Suprapubic skin (tissue), 4 donors: ENCODE data around the gene SPRR1A.

ENCODE experiments used
- EP300 ChIP-seq: sonication (generic); formaldehyde crosslinking; IDR thresholded peaks from one replicate; pipeline ENCODE4 v1.6.1; 2017; ENCODE audit warnings: antibody characterized with exemption
- POLR2A ChIP-seq, 2 donors: fragments of 450-650 bp; IDR thresholded peaks; one replicate each; pipeline ENCODE4 v1.6.1; 2017; ENCODE audit warnings: antibody characterized with exemption in 2 of 2, mild to moderate bottlenecking in 2 of 2, moderate library complexity in 2 of 2
- POLR2AphosphoS5 ChIP-seq, 3 donors: sonication (generic); formaldehyde crosslinking; IDR thresholded peaks; one replicate each; pipeline ENCODE4 v1.6.1; 2017; ENCODE audit warnings: antibody characterized with exemption in 3 of 3
- TF ChIP-seq, protein P1 (sequence below), 2 donors: fragments of 200-600 bp in 1 of 2; fragments of 450-650 bp in 1 of 2; sonication (generic) in 1 of 2; IDR thresholded peaks; one replicate each; pipeline ENCODE4 v1.5.1; 2016 to 2019; ENCODE audit warnings: antibody characterized with exemption in 2 of 2, mild to moderate bottlenecking in 1 of 2, moderate library complexity in 1 of 2

DNA sequence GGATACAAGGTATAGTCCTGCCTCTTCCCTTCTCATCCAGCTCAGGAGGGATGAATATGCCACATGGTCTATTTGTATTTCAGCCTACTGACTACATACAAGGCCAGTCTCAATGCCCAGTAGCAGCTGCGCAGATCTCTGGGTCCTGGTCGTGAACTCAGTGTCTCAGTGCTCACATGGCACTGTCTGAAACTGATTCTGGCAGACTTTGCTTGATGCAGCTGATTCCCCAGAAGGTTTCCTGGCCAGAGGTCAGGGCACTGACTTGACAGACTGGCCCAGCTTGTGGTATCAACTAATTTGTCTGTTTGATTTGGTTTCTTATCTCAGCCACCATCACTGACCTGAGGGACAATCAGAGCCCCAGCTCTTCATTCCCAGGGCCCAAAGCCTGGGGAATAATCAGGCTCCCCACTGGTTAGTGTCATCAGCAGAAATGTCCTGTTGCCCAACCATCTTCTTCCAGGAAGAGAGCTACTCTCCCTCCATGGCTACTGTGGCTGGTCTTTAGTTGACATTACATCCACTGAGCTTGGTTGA, 20.9 kb upstream of the SPRR1A start:
- TF ChIP-seq, protein P1, sequence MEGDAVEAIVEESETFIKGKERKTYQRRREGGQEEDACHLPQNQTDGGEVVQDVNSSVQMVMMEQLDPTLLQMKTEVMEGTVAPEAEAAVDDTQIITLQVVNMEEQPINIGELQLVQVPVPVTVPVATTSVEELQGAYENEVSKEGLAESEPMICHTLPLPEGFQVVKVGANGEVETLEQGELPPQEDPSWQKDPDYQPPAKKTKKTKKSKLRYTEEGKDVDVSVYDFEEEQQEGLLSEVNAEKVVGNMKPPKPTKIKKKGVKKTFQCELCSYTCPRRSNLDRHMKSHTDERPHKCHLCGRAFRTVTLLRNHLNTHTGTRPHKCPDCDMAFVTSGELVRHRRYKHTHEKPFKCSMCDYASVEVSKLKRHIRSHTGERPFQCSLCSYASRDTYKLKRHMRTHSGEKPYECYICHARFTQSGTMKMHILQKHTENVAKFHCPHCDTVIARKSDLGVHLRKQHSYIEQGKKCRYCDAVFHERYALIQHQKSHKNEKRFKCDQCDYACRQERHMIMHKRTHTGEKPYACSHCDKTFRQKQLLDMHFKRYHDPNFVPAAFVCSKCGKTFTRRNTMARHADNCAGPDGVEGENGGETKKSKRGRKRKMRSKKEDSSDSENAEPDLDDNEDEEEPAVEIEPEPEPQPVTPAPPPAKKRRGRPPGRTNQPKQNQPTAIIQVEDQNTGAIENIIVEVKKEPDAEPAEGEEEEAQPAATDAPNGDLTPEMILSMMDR (IDR thresholded peaks at IDR 0.05) = no peak
- no peak for TF ChIP-seq POLR2A (IDR thresholded peaks at IDR 0.05)
- TF ChIP-seq EP300 = no peak
- TF ChIP-seq POLR2AphosphoS5 (IDR thresholded peaks at IDR 0.05) = no peak
